Measurements from ENCODE around the gene OR6F1.
"Not testable (repeated sequence)": the region's sequence is repeated elsewhere in the genome, so short reads cannot be mapped to it uniquely, and the experiment has no call there.

Gene OR6F1

GRCh38 chr1:247716546-247716945 lies at the start of gene OR6F1:
Gene OR6F1, minus strand, starts transcription at chr1:247716646. Its CDS starts 3,891 bp downstream, at chr1:247712755.
- no peaks in the 10 kb centered on the region for H3K4me1 ChIP-seq (ENCODE audit: control insufficient read depth, insufficient read depth, low read length)
- no peak within 1 kb of the TSS for H3K27ac ChIP-seq (ENCODE audit: extremely low read depth, low read depth, low read length)
- no peak within 1 kb of the TSS for H3K4me3 ChIP-seq (ENCODE audit: low read depth, low read length)
- ChIA-PET CTCF (no interaction called here), POLR2A (no interaction called here)
- no peaks in the 10 kb centered on the region for H3K36me3 ChIP-seq (ENCODE audit: control insufficient read depth in 2 of 2, insufficient read depth in 1 of 2, low read length in 2 of 2)
- no peak for TF ChIP-seq ZNF544 (tag by site-specific recombination; IDR thresholded peaks at IDR 0.05)
- TF ChIP-seq ZNF24 (tag by site-specific recombination; IDR thresholded peaks at IDR 0.05), result no peak
- no peak for TF ChIP-seq ZSCAN18 (tag by site-specific recombination; IDR thresholded peaks at IDR 0.05)
- no peak for TF ChIP-seq ZNF596 (tag by site-specific recombination; IDR thresholded peaks at IDR 0.05)
- no peaks in the 10 kb centered on the region for H3K9me3 ChIP-seq (ENCODE audit: control insufficient read depth, insufficient read depth, low read depth, low read length)

- Histone ChIP-seq H3K4me1 (ENCODE audit: control insufficient read depth, insufficient read depth, low read length) (no peaks in the 10 kb centered on the region), H3K36me3 (ENCODE audit: control insufficient read depth in 2 of 2, insufficient read depth in 1 of 2, low read length in 2 of 2) (no peaks in the 10 kb centered on the region), H3K9me3 (ENCODE audit: control insufficient read depth, insufficient read depth, low read depth, low read length) (no peaks in the 10 kb centered on the region), H3K27ac (ENCODE audit: extremely low read depth, low read depth, low read length) (no peak within 1 kb of the TSS), H3K4me3 (ENCODE audit: low read depth, low read length) (no peak within 1 kb of the TSS)
- ChIA-PET CTCF (no interaction called here), POLR2A (no interaction called here)
- TF ChIP-seq SALL2 (tag by site-specific recombination; IDR thresholded peaks at IDR 0.05; ENCODE audit: borderline replicate concordance) (no peak), HOXD13 (CRISPR knock-in tag; IDR thresholded peaks at IDR 0.05; ENCODE audit: borderline replicate concordance) (no peak), ZNF280D (tag by site-specific recombination; IDR thresholded peaks at IDR 0.05) (no peak), ZNF211 (tag by site-specific recombination; IDR thresholded peaks at IDR 0.05; ENCODE audit: low read depth) (no peak), KLF10 (tag by site-specific recombination; IDR thresholded peaks at IDR 0.05) (no peak), ZNF654 (tag by site-specific recombination; IDR thresholded peaks at IDR 0.05; ENCODE audit: low read depth) (no peak), ZSCAN18 (tag by site-specific recombination; IDR thresholded peaks at IDR 0.05) (no peak), ZNF354C (tag by site-specific recombination; IDR thresholded peaks at IDR 0.05; ENCODE audit: borderline replicate concordance, low read depth) (no peak), SP7 (tag by site-specific recombination; IDR thresholded peaks at IDR 0.05) (no peak), ZNF155 (tag by site-specific recombination; IDR thresholded peaks at IDR 0.05) (no peak)
Measured at GRCh38 chr1:247760456-247760855, 44.0 kb upstream of the OR6F1 start, which contains the start of gene OR1C1. Gene OR1C1, minus strand, starts transcription at chr1:247760556. Its CDS starts 2,150 bp downstream, at chr1:247758406.

- POLR2A ChIA-PET, result not testable (repeated sequence)
Measured at GRCh38 chr1:247754311-247754710, 37.9 kb upstream of the OR6F1 start.

More at GRCh38 chr1:247754311-247754710, 37.9 kb upstream of the OR6F1 start:
- H3K36me3 ChIP-seq (ENCODE audit: control insufficient read depth in 2 of 2, insufficient read depth in 1 of 2, low read length in 2 of 2); H3K4me3 ChIP-seq (ENCODE audit: low read depth, low read length); H3K4me1 ChIP-seq (ENCODE audit: control insufficient read depth, insufficient read depth, low read length); CTCF ChIA-PET; H3K27ac ChIP-seq (ENCODE audit: extremely low read depth, low read depth, low read length); H3K9me3 ChIP-seq (ENCODE audit: control insufficient read depth, insufficient read depth, low read depth, low read length): not testable (repeated sequence)
